ENCODE measurements around the gene ATRNL1. TPM values are rescaled to one million over a fixed set of nuclear protein-coding genes. Genes with fewer than 3 reads are reported as not detected.

ATRNL1 gene
- polyA plus RNA-seq, 1 of the 3 experiments (the other 2 are of a cell fraction) = 0.67 TPM

- TF ChIP-seq USF2 (IDR thresholded peaks at IDR 0.05; ENCODE audit: borderline replicate concordance, low read depth, low read length) (no peak), MEF2A (IDR thresholded peaks at IDR 0.05; ENCODE audit: borderline replicate concordance, low read depth) (no peak), CTCF (IDR thresholded peaks at IDR 0.05) (no peak), REST (IDR thresholded peaks at IDR 0.05; ENCODE audit: low read depth, low read length) (no peak), ELF1 (IDR thresholded peaks at IDR 0.05) (no peak), RFX5 (IDR thresholded peaks at IDR 0.05; ENCODE audit: low read length) (no peak)
Measured at GRCh38 chr10:115857856-115858255, 764.7 kb downstream of the ATRNL1 start (continued).

- H4K20me1 ChIP-seq (ENCODE audit: insufficient read depth) = no peaks in the 10 kb centered on the region
- no peak overlapping the region for H2AFZ ChIP-seq (ENCODE audit: low read depth)
- no peak for DNase-seq
- no peaks in the 10 kb centered on the region for H3K4me1 ChIP-seq (ENCODE audit: control insufficient read depth in 1 of 2, insufficient read depth in 2 of 2, low read depth in 1 of 2, low read length in 1 of 2)
- TF ChIP-seq, protein P1, sequence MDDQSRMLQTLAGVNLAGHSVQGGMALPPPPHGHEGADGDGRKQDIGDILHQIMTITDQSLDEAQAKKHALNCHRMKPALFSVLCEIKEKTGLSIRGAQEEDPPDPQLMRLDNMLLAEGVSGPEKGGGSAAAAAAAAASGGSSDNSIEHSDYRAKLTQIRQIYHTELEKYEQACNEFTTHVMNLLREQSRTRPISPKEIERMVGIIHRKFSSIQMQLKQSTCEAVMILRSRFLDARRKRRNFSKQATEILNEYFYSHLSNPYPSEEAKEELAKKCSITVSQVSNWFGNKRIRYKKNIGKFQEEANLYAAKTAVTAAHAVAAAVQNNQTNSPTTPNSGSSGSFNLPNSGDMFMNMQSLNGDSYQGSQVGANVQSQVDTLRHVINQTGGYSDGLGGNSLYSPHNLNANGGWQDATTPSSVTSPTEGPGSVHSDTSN (IDR thresholded peaks at IDR 0.05) = no peak
- TF ChIP-seq JUND (IDR thresholded peaks at IDR 0.05) = no peak
- TF ChIP-seq SIN3A (IDR thresholded peaks at IDR 0.05; ENCODE audit: borderline replicate concordance, low read depth, low read length) = no peak
- TF ChIP-seq USF2 (IDR thresholded peaks at IDR 0.05; ENCODE audit: borderline replicate concordance, low read depth, low read length) = no peak
- H3K27ac ChIP-seq (ENCODE audit: low read depth in 2 of 2, low read length in 1 of 2) = no peak overlapping the region
- no peak overlapping the region for H3K4me2 ChIP-seq
- H3K27me3 ChIP-seq (ENCODE audit: insufficient read depth) = no peaks in the 10 kb centered on the region
- CTCF ChIA-PET = no interaction called here
- POLR2A ChIA-PET = no interaction called here
- no peaks in the 10 kb centered on the region for H3K9me2 ChIP-seq
- H3K36me3 ChIP-seq (replicated peaks in 1 of 2; ENCODE audit: control insufficient read depth in 1 of 2, insufficient read depth in 2 of 2, low read length in 1 of 2) = no peaks in the 10 kb centered on the region
- H3F3A ChIP-seq (replicated peaks; ENCODE audit: insufficient read depth) = no peaks in the 10 kb centered on the region
- H3K9ac ChIP-seq = no peak overlapping the region
- no peak overlapping the region for H3K4me3 ChIP-seq (ENCODE audit: low read depth in 2 of 2, low read length in 1 of 2)
- no peaks in the 10 kb centered on the region for H3K79me2 ChIP-seq (ENCODE audit: insufficient read depth)
- H3K9me3 ChIP-seq = no peaks in the 10 kb centered on the region
- 74% methylated on average over 1 of the region's 1 CpG for WGBS (ENCODE audit: low lambda C conversion rate)
Measured at GRCh38 chr10:115860182-115861107, 767.3 kb downstream of the ATRNL1 start.
